NCI-H460 (cell line): Measurements from ENCODE around the gene MYO1D. TPM values are rescaled to one million over a fixed set of nuclear protein-coding genes. Genes with fewer than 3 reads are reported as not detected.
"Not testable (repeated sequence)": the region's sequence is repeated elsewhere in the genome, so short reads cannot be mapped to it uniquely, and the experiment has no call there.

Experiments used
- DNase-seq: peaks from one replicate; pipeline ENCODE4 v3.0.0-alpha.2; 2016; ENCODE audit warnings: low read depth; ENCODE audit errors: extremely low read depth
- polyA plus RNA-seq: library from polyadenylated mRNA; depleted of rRNA; stranded (reverse); fragments of >200 nt; gene quantifications from 2 replicates; pipeline ENCODE4 v1.2.3, GENCODE V29; 2014; cell fraction: nucleus; rRNA removed
- total RNA-seq: library from RNA; depleted of rRNA; stranded (reverse); fragments of >200 nt; shearing (Covaris generic); gene quantifications from 2 replicates; pipeline ENCODE4 v1.2.3, GENCODE V29; 2014; rRNA removed

MYO1D gene
- total RNA-seq: 4.7 and 5.0 TPM in 2 replicates
- 1.6 and 2.2 TPM in 2 replicates for polyA plus RNA-seq

DNA sequence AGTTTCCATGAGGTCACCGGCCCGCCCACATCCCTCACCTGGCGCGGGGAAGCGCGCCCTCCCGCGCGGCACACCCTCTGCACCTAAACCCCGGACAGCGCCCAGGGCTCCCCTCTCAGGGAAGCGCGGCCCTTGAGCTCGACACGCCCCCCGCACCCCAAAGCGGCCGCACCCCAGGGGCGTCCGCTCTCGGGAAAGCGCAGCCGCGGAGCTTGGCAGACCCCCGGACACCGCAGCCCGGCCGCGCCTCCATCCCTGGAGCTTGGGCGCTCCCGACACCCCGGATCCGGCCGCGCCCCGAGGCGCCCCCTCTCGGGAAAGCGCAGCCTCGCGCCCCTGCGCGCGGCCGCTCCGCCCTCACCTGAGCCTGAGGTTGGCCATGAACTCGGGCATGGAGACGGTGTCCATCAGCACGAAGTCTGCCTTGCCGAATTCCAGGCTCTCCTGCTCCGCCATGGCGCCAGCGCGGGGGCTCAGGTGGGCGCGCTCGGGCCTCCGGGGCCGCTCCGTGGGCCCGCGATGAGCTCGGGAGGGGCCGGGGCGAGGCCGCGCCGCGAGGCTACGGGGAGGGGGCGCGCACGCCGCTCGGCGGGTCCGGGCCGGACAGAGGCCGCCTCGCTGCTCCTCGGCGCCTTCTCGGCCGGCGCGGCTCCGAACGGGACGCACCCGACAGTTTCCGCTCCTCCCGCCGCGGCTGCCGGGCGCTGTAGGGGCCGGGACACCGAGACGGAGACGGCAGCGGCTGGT is at the start of gene MYO1D:
Gene MYO1D, minus strand, starts transcription at position 708 of the 747 bp plus-strand sequence. Its CDS starts 252 bp downstream, at position 456.
- DNase-seq: no peak

DNA sequence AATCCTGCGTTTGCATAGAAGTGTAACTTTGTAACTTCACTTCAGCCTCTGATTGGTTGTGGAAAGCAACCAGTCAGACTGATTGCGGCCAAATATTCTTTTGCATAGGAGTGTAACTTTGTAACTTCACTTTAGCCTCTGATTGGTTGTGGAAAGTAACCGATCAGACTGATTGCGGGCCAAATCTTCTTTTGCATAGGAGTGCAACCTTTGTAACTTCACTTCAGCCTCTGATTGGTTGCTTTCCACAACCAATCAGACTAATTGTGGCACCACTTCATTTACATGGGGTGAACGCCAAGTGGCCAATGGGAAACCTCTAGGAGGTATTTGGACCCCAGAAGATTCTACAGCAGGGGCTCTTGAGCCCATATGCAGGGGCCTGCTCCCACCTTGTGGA is 49.3 kb upstream of the MYO1D start:
- no peak for DNase-seq

DNA sequence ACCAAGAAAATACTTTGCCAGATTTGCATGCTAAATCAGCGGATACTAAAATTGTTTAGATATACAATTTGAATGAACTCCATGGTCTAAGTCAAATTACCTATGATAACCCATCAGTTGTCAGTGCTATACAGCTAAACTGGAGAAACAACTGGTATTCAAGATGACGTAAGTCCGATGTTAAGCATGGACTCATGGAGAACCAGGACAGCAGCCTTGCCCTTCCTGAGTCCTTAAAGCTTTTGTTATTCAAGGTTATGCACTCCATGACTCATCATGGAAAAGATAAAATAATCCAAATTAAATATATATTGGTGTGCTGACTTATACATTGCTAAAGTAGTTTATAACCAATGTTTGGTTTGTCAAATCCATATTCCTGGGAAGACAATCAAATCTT is 47.0 kb upstream of the MYO1D start:
- DNase-seq: not testable (repeated sequence)

DNA sequence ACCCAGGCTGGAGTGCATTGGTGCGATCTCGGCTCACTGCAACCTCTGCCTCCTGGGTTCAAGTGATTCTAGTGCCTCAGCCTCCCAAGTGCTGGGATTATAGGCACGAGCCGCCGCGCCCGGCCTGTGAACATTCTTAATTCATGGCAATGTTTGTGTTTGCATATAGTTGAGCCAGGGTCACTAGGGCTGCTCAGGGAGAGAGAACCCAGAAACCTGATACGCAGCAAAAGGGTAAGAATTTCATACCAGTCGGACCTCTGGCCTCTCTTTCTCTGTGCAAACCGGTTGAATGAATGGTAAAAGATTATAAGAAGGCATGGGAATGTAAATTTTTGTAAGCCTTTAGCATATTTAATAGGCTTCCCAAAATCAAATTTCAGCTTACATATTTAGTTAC is 44.1 kb upstream of the MYO1D start:
- DNase-seq: no peak

DNA sequence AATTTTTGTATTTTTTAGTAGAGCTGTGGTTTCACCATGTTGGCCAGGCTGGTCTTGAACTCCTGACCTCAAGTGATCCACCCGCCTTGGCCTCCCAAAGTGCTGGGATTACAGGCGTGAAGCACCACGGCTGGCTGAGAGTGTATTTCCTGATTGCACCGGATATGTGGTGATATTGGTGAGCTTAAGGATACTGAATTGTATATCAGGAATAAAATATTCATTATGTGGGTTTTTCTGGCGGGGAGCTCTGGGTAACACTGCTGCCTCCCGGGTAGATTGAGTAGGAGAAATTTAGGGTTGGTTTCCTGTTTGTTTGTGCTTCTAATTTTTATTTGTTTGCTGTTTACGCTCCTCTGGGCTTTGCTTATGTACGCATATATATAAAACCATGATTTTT is 43.4 kb upstream of the MYO1D start:
- no peak for DNase-seq

DNA sequence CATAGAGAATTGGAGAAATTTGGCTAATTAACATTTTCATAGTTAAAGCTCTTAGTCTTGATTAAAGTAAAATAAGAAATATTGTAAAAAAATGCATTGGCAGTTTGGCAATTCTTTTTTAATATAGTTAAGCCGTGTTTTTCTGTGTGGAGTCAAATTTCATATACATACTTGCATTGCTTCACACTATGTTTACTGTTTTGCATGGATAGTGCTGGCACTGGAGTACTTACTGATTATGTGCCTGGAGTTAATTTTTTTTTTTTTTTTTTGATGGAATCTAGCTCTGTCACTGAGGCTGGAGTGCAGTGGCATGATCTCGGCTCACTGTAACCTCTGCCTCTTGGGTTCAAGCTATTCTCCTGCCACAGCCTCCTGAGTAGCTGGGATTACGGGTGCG is 43.0 kb upstream of the MYO1D start:
- DNase-seq: not testable (repeated sequence)

DNA sequence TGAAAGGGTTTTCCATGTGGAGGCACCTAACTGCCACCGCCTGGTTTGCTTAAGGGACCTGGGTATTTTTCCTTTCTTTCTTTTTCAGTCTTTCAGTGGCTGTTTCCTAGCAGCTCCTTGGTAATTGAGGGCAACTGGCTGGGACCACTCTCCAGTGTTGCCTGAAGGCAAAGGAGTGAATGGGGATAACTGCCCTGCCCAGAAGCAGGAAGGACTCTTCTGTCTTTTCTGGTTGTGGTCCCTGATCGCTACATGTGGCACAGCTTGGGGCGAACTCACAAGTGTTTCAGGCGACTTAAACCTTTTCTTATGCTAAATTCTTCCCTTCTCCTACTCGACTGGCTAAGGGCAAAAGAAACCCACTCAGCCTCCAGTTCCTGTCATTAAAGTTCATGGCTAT is 40.9 kb upstream of the MYO1D start:
- DNase-seq: no peak

DNA sequence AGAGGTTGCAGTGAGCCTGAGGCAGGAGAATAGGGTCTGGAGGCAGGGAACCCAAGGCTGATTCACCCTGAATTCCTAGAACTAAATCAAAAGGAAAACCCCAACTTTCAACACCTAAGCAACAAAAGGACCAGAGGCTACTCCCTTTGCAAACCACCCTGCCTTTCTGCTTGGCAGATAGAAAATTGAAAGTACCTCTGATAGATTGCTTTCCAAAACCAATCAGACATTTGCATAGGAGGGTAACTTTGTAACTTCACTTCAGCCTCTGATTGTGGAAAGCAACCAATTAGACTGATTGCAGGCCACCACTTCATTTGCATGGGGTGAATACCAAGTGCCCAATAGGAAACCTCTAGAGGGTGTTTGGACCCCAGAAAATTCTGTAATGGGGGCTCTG is 40.2 kb upstream of the MYO1D start:
- DNase-seq: no peak

DNA sequence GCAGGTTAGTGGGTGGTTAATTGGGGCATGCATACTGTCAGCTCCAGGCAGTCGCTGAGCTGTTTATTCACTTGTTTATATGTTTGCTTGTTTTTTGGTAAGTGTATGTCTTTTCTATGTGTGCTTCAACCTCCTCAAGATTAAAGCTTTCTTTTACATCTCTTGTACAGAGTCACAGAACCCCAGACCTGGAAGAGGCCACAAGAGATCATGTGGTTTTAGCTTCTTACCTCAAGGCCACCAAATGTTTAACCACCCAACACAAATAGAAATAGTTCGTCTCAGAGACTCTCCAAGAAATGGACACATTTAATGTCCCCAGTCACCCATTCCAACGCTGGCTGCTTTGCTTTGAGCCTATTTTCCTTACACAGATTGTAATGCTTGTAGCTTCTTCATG is 39.2 kb upstream of the MYO1D start:
- no peak for DNase-seq

DNA sequence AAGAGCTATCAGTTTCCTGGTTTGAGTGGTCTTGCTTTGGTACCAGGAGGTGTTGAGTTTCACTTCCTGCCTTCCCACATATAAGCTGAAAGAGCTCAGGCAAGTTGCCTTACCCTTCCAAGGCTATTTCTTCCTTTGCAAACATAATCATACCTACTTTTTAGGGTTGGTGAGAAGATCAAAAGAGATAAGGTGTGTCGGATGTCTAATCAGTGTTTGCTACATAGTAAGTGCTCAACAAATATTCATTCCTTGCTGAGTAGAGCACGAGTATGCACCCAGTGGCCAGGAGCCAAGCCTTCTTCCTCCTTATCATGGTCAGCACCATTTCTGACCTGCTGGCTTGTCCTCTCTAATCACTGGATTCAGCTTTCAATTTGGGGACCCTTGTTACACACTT is 38.3 kb upstream of the MYO1D start:
- DNase-seq: no peak

DNA sequence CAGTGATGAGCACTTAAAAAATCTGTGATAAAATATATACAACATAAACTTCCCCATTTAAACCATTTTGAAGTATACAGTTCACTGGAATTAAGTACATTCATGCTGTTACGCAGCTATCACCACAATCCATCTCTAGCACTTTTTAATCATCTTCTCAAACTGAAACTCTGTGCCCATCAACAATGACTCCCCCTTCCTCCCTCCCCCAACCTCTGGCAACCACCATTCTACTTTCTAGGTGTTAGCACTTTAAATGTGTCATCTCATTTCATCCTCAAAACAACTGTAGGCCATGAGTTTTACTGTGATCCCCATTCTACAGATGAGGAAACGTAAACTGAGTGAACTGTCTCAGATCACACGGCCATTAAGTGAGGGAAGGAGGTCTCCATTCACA is 37.3 kb upstream of the MYO1D start:
- no peak for DNase-seq

DNA sequence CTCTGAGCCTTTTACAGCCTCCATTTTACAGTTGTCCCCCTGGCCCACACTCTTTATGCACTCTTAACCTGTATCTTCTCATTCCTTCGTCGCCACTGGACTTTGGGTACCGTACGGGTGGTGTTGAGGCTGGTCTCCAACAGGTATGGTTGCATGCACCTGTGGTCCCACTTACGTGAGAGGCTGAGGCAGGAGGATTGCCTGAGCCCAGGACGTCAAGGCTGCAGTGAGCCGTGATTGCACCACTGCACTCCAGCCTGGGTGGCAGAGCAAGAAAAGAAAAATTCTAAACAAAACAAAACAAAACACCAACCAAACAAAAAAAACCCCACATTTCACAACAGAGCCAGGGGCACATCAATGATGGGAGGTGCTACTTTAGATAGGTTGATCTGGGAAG is 36.7 kb upstream of the MYO1D start:
- no peak for DNase-seq

DNA sequence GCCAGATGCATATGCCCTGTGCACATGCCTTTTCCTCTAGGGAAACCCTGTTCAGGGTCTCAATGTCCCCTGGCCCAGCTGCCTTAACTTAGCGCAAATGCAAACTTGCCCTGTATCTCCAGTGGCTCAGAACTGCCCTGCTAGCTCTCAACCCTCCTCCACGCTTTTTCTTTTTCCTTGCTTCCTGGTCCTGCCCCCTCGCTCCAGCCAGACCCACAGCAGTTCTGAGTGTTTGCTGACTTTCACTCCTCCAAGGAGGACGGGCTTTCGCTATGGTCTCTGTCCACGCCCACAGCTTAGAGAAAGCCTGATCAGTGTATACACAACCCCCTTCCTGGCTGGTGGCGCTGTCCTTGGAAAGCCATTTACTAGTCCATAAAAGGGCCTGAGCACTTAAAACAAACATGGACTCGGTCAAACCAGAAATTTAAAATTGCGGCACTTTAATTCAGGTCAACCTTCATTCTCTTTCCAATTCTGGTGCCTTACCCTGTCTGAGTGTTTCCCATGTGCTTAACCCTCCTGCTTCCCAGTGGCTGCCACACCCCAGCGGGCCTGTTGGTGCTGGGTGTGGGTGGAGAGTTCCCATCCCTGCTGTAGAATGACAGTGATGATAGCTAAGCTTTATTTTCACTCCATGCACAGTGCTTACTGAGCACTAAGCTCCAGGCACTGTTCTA is 35.4 kb upstream of the MYO1D start:
- no peak for DNase-seq

DNA sequence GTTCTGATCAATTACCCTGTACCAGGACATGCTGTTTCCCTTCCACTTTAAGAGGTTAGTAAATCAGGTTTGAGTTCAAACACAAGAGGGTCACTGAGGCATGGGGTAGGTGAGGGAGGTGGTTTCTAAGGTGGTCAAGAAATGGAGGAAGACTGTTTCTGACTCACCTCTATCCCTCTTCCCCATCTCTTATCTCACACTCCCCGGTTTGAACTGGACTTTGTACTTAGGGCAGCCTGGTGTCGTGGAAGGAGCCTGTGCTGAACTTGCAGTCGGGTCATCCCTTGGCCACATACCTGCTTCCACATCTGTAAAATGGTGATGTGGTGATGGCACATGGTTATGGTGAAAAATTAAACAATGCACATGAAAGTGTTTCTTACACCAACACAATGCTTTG is 33.8 kb upstream of the MYO1D start:
- no peak for DNase-seq

DNA sequence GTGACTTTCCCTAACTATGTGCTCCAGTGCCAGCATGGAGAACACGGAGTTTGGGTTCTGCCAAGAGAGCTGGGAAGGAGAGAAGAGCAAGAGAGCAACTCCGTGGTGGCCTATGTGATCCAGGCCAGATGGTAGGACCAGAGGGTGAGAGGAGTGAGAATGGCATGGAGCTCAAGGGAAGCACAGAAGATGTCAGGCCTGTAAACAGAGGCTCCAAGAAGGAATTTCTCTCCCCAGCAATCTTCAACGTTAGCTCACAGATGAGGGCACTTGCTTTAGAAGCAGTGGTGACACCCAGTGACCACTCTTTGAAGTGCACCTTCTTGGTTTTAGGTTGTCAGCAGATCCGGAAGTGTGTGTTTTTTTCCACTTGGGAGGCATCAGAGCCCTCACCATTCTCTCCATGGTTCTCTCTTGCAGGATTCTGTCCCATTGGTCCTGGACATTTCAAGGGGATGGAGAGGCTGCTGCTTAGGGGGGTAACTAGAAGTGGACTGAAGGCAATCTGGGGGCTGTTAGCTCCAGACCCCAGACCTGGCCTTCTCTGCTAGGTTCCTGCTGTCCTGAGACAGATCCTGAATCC is 33.0 kb upstream of the MYO1D start:
- peak; percentile 54 for DNase-seq

DNA sequence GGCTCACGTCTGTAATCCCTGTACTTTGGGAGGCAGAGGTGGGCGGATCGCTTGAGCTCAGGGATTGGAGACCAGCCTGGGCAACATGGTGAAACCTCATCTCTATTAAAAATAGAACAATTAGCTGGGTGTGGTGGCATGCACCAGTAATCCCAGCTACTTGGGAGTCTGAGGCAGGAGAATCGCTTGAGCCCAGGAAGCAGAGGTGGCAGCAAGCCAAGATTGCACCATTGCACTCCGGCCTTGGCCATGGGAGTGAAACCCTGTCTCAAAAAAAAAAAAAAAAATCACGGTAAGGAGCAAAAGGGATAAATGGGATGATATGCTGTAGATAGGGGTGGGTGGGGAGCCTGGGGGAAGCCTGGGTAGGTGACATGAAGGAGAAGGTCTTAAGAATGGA is 30.7 kb upstream of the MYO1D start:
- no peak for DNase-seq

DNA sequence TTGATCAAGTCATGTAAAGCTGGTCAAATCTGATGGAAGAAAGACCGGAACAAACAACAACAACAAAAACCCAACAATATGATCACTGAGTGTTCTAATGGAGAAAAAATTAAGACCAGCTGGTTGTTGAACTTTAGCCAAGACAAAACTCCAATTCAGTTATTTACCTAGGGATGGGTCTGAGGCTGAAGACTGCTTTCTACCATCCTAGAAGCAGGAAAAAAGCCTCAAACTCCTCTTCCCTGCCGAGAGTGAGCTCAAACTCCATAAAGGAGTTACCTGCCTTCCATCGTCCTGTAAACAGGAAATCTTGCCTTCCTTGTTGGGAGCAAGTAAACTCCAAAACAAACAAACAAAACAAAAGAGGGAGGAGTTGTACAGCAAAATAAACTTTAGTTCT is 28.0 kb upstream of the MYO1D start:
- no peak for DNase-seq

DNA sequence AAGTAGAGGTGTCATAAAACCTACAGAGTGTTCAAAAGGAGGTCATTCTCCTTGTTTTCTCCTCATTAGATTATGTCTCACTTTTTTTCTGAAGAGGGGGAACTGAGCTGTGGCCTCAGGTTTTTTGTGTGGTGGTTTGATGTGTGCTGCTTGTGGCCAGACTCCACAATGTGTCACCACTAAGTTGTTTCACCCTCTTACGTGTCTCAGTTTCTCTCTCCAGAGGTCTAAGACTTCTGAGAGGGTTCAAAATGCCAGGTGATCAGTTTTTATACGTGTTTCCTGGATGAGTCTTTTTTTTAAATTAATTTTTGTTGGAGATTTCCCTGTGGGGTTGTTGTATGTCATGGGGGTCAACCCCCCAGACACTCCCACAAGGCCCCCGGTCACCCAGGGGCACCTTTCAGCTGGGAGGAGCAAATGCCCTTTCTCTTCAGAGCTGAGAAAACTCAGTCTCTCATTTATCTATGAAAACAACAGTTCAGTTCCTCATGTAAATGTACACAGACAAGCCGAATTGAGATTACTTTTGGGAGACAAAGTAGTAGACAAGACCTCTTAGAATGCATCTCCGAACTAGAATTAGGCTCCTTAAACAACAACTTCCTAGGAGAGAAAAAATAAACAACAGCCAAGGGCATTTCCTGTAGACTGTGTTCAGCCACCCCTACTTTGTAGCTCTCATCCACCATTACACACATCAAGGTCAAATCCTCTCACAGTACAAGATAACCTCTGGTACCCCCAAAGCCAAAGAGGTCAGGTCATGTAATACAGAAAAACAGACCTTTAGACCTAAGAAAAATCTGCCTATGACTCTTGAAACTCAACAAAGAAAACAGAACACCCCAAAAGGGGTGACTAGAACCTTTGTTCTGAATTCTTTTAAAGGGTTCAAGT is 27.1 kb upstream of the MYO1D start:
- no peak for DNase-seq

DNA sequence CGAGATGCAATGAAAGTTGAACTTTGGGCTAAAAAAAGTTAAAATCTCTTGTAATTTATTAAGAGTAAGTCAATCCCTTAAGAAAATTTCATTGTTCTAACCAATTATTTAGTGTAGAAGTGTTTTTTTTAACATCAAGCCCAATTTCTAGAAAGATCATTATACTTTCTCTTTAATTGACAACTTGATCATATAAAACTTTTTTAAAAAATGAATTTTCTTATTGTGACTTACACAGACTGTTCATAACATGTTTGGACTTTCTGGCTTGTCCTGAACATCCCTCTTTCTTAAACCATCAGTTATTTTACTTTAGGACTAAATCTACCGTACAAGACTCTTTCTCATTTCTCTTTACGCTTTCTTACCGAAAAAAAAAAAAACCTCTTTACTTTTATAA is 24.8 kb upstream of the MYO1D start:
- no peak for DNase-seq

DNA sequence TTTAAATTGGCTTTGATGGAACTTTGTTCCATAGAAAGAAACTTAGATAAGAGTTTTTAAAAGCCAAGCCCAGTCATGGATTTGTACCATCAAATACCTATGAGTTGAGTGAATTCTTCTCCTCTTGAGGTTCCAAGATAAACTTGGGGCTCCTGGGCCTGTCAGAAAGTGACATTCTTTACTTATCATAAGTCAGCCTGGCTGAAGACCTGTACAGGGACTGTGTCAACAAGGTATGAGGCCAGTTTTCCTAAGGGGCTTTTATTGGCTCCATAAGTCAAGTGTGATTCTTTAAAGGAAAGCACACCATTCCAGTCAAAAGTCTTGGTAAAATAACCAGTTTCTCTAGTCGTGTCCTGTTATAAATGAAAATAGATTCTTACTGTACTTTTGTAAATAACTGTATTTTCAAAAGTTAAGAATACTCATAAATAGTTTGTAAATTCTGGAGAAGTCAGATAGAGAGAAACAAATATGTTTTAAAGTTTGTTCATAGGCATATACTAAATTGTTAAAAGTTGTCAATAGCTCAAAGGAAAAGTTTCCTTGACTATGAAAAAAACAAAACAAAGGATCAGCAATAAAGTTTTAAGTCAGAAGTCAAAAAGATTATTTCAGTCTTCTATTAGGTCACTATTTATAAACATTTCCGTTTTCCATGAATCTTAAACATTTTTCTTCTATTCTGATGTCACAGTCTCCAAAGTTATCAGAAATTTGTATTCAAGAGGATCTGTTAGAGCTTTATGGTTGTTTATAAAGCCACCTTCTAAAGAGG is 22.5 kb upstream of the MYO1D start:
- DNase-seq: no peak
